NB4 (cell line): ENCODE results near the gene CD8B2.
"Not testable (repeated sequence)": the region's sequence is repeated elsewhere in the genome, so short reads cannot be mapped to it uniquely, and the experiment has no call there.

Experiments used
- DNase-seq: peaks from one replicate; pipeline ENCODE4 v3.0.0; 2010; ENCODE audit warnings: low read depth
- H3K4me3 ChIP-seq: one replicate; pipeline ENCODE4 v1.5.1; 2011; ENCODE audit warnings: mild to moderate bottlenecking, low read depth, low read length, moderate library complexity
- CTCF ChIP-seq: IDR thresholded peaks from one replicate; pipeline ENCODE4 v1.5.1; 2012; ENCODE audit warnings: low read depth, low read length
- MAX ChIP-seq: IDR thresholded peaks from 2 replicates; pipeline ENCODE4 v1.6.1; 2011; ENCODE audit warnings: low read depth, low read length
- MYC ChIP-seq: IDR thresholded peaks from 2 replicates; pipeline ENCODE4 v1.6.1; 2011; ENCODE audit warnings: low read depth, low read length
- POLR2A ChIP-seq: IDR thresholded peaks from 2 replicates; pipeline ENCODE4 v1.6.1; 2011; ENCODE audit warnings: mild to moderate bottlenecking; ENCODE audit not compliant: insufficient read length; ENCODE audit errors: extremely low read depth

The CD8B2 gene

GRCh38 chr2:106552921-106553320, 65.8 kb downstream of the CD8B2 start:
- TF ChIP-seq MAX (no peak), MYC (no peak), POLR2A (no peak), CTCF (no peak)
- H3K4me3 ChIP-seq, result no peak overlapping the region
- DNase-seq, result no peak

- no peak for TF ChIP-seq MAX
- TF ChIP-seq POLR2A, result no peak
- TF ChIP-seq CTCF, result no peak
- TF ChIP-seq MYC, result no peak
- no peak for DNase-seq
These were observed 66.2 kb downstream of the CD8B2 start for GRCh38 chr2:106553321-106553720.

GRCh38 chr2:106554411-106554810, 67.2 kb downstream of the CD8B2 start:
- H3K4me3 ChIP-seq, result no peak overlapping the region
- DNase-seq, result no peak
- no peak for TF ChIP-seq MAX
- TF ChIP-seq MYC, result no peak
- TF ChIP-seq CTCF, result no peak
- TF ChIP-seq POLR2A, result no peak

More at GRCh38 chr2:106553321-106553720, 66.2 kb downstream of the CD8B2 start:
- H3K4me3 ChIP-seq, result no peak overlapping the region

- H3K4me3 ChIP-seq, result no peak overlapping the region
- TF ChIP-seq MYC (no peak), MAX (no peak), CTCF (no peak), POLR2A (no peak)
- DNase-seq, result no peak
These were observed 67.9 kb downstream of the CD8B2 start for GRCh38 chr2:106555053-106555452.

- not testable (repeated sequence) for DNase-seq
These were observed 72.6 kb downstream of the CD8B2 start for GRCh38 chr2:106559786-106560185.

GRCh38 chr2:106560773-106561172, 73.6 kb downstream of the CD8B2 start:
- TF ChIP-seq MYC (no peak), MAX (no peak), POLR2A (no peak), CTCF (no peak)
- no peak for DNase-seq
- H3K4me3 ChIP-seq, result no peak overlapping the region

More at GRCh38 chr2:106559786-106560185, 72.6 kb downstream of the CD8B2 start:
- H3K4me3 ChIP-seq, result not testable (repeated sequence)
